A673 (cell line): ENCODE data around the gene CYP2A6. TPM values are rescaled to one million over a fixed set of nuclear protein-coding genes. Genes with fewer than 3 reads are reported as not detected.

ENCODE experiments used
- BruUV-seq: library from RNA; stranded (reverse); fragments of 400-500 nt; replicated peaks from 2 replicates; lab custom pipeline; 2021; lab: Mats Ljungman, UMichigan
- CTCF ChIA-PET: fragments of 300-600 bp; sonication (Branson Sonifier 250); formaldehyde crosslinking; loops from one replicate; lab custom pipeline; 2022; ENCODE audit warnings: antibody characterized with exemption; lab: Charles Lee
- POLR2A ChIA-PET: fragments of 300-600 bp; sonication (Branson Sonifier 250); formaldehyde crosslinking; loops from one replicate; lab custom pipeline; 2022; ENCODE audit warnings: antibody characterized with exemption; ENCODE audit not compliant: low non-redundant PET; lab: Charles Lee
- DNase-seq: peaks from one replicate; pipeline ENCODE4 v3.0.0-alpha.2; 2015; ENCODE audit warnings: low spot score
- H3K27ac ChIP-seq: fragments of 200-600 bp; sonication (generic); 2 replicates; pipeline ENCODE4 v1.5.1; 2016; ENCODE audit warnings: mixed run types, low read depth, mild to moderate bottlenecking, mixed read lengths, antibody characterized with exemption, low read length; ENCODE audit not compliant: poor library complexity, severe bottlenecking
- H3K27me3 ChIP-seq: fragments of 200-600 bp; sonication (generic); replicated peaks from 2 replicates; pipeline ENCODE4 v1.6.1; 2017; ENCODE audit warnings: mixed run types, low read depth, mild to moderate bottlenecking, mixed read lengths, antibody characterized with exemption, low read length; ENCODE audit not compliant: insufficient read depth, poor library complexity
- H3K36me3 ChIP-seq: fragments of 200-600 bp; sonication (generic); 2 replicates; pipeline ENCODE4 v1.6.1; 2016; ENCODE audit warnings: mixed run types, mild to moderate bottlenecking, mixed read lengths, antibody characterized with exemption, low read length; ENCODE audit not compliant: insufficient read depth, poor library complexity, severe bottlenecking
- H3K4me1 ChIP-seq: fragments of 200-600 bp; sonication (generic); 2 replicates; pipeline ENCODE4 v1.6.1; 2017; ENCODE audit warnings: mixed run types, mild to moderate bottlenecking, mixed read lengths, antibody characterized with exemption, low read length; ENCODE audit not compliant: insufficient read depth, poor library complexity, severe bottlenecking
- H3K4me3 ChIP-seq: fragments of 200-600 bp; sonication (generic); 2 replicates; pipeline ENCODE4 v1.5.1; 2016; ENCODE audit warnings: low read depth, mixed run types, mild to moderate bottlenecking, mixed read lengths, low read length; ENCODE audit not compliant: poor library complexity, severe bottlenecking
- H3K9me3 ChIP-seq: fragments of 200-600 bp; sonication (generic); 2 replicates; pipeline ENCODE4 v1.6.1; 2016; ENCODE audit warnings: mixed run types, low read depth, mild to moderate bottlenecking, mixed read lengths, antibody characterized with exemption, low read length; ENCODE audit not compliant: poor library complexity, severe bottlenecking
- EZH2 ChIP-seq: fragments of 200-600 bp; sonication (generic); IDR thresholded peaks from 2 replicates; pipeline ENCODE4 v1.6.1; 2017; ENCODE audit warnings: borderline replicate concordance, low read depth, mild to moderate bottlenecking, mixed read lengths, antibody characterized with exemption, low read length; ENCODE audit not compliant: poor library complexity, severe bottlenecking
- intact Hi-C: fragments of 100-400 bp; cut with micrococcal nuclease; formaldehyde crosslinking; loops from one replicate; pipeline ENCODE4 v1.10.0; 2022; ENCODE audit not compliant: unreplicated experiment
- total RNA-seq: library from RNA; stranded (reverse); gene quantifications from 2 replicates; pipeline ENCODE4 v1.2.3, GENCODE V29; 2021
- TF ChIP-seq, protein P1 (sequence below): fragments of 300-800, 200-600 bp; sonication (generic); conservative IDR thresholded peaks from 2 replicates; pipeline ENCODE4 v1.5.1; 2017; ENCODE audit warnings: low read depth, mild to moderate bottlenecking, antibody characterized with exemption, low read length, moderate library complexity, mixed read lengths

CYP2A6 gene
- total RNA-seq, 1 experiment from 2014 or later, result not detected

DNA sequence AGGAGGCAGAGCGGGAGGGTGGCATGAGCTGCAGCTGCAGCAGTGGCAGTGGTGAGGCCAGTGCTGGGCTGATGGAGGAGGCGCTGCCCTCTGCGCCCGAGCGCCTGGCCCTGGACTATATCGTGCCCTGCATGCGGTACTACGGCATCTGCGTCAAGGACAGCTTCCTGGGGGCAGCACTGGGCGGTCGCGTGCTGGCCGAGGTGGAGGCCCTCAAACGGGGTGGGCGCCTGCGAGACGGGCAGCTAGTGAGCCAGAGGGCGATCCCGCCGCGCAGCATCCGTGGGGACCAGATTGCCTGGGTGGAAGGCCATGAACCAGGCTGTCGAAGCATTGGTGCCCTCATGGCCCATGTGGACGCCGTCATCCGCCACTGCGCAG is 49.3 kb downstream of the CYP2A6 start:
- peak overlapping the region; percentile 97 for H3K4me3 ChIP-seq
- intact Hi-C loops, result loop anchor here (10.0 kb wide), 1 partner anchor 86 kb away; the partner anchor contains the start of genes COQ8B and ITPKC
- peaks cover 28% of the 10 kb centered on the region for H3K36me3 ChIP-seq
- H3K9me3 ChIP-seq, result no peaks in the 10 kb centered on the region
- TF ChIP-seq, protein P1, sequence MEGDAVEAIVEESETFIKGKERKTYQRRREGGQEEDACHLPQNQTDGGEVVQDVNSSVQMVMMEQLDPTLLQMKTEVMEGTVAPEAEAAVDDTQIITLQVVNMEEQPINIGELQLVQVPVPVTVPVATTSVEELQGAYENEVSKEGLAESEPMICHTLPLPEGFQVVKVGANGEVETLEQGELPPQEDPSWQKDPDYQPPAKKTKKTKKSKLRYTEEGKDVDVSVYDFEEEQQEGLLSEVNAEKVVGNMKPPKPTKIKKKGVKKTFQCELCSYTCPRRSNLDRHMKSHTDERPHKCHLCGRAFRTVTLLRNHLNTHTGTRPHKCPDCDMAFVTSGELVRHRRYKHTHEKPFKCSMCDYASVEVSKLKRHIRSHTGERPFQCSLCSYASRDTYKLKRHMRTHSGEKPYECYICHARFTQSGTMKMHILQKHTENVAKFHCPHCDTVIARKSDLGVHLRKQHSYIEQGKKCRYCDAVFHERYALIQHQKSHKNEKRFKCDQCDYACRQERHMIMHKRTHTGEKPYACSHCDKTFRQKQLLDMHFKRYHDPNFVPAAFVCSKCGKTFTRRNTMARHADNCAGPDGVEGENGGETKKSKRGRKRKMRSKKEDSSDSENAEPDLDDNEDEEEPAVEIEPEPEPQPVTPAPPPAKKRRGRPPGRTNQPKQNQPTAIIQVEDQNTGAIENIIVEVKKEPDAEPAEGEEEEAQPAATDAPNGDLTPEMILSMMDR, result no peak
- no peak for TF ChIP-seq EZH2
- CTCF ChIA-PET, result interaction anchor here (0.6 kb wide), 2 partner anchors 138 to 277 kb away, joined by 5 to 11 read pairs; no protein-coding TSS in a partner anchor
- H3K4me1 ChIP-seq, result peaks cover 56% of the 10 kb centered on the region
- no TSS peak for BruUV-seq
- H3K27me3 ChIP-seq, result no peaks in the 10 kb centered on the region
- DNase-seq, result no peak
- H3K27ac ChIP-seq, result peak overlapping the region; percentile 29
- POLR2A ChIA-PET, result no interaction called here

DNA sequence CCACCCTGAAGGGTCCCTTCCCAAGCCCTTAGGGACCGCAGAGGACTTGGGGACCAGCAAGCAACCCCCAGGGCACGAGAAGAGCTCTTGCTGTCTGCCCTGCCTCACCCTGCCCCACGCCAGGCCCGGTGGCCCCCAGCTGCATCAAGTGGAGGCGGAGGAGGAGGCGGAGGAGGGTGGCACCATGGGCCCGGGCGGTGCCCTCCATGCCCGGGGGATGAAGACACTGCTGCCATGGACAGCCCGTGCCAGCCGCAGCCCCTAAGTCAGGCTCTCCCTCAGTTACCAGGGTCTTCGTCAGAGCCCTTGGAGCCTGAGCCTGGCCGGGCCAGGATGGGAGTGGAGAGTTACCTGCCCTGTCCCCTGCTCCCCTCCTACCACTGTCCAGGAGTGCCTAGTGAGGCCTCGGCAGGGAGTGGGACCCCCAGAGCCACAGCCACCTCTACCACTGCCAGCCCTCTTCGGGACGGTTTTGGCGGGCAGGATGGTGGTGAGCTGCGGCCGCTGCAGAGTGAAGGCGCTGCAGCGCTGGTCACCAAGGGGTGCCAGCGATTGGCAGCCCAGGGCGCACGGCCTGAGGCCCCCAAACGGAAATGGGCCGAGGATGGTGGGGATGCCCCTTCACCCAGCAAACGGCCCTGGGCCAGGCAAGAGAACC is 49.8 kb downstream of the CYP2A6 start:
- ChIA-PET POLR2A (no interaction called here), CTCF (interaction anchor here (0.6 kb wide), 1 partner anchor 138 kb away, joined by 5 read pairs; no protein-coding TSS in a partner anchor)
- no TSS peak for BruUV-seq
- H3K4me1 ChIP-seq, result peaks cover 52% of the 10 kb centered on the region
- intact Hi-C loops, result loop anchor here (10.0 kb wide), 1 partner anchor 86 kb away; the partner anchor contains the start of genes COQ8B and ITPKC
- no peaks in the 10 kb centered on the region for H3K27me3 ChIP-seq
- peaks cover 25% of the 10 kb centered on the region for H3K36me3 ChIP-seq
- TF ChIP-seq EZH2, result no peak
- TF ChIP-seq, protein P1, result no peak
- DNase-seq, result no peak
- no peaks in the 10 kb centered on the region for H3K9me3 ChIP-seq
- H3K4me3 ChIP-seq, result peak overlapping the region; percentile 97
- peak overlapping the region; percentile 88 for H3K27ac ChIP-seq

DNA sequence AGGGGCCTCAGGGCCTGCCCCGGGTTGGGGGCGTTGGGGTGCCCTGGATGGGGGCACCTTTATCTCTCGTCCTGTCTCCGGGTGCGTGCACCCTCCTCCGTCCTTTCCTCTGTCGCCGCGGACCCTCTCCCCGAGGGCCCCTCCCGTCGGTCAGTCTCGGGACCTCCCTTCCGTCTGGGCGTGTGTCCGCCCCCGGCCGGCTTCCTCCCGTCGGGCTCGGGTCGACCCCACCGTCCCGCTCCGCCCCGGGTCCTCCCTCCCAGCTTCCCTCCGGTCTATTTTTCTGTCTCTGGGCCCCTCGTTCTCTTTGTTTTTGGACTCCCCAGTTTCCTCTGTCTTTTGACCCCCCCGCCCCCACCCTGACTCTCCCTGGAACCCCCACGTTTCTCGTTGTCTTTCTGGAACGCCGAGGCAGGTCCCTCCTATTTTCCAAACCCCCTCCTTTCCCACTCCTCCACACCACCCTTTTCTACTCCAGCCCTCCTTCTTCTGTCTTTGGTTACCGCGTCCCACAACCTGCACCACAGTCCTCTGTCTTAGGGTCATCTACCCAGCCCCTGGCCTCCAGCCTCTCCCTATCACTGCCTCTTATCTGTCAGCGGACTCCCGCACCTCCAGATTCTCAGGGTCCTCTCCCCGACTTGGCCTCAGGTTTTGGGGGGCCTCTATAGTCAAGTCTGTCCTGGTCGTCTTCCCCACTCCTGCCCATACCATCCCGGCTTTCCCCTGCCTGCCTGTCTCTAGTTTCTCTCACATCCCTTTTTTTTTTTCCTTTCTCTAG is 50.5 kb downstream of the CYP2A6 start:
- ChIA-PET CTCF (interaction anchor here (0.6 kb wide), 1 partner anchor 226 kb away, joined by 5 read pairs; no protein-coding TSS in a partner anchor), POLR2A (no interaction called here)
- Histone ChIP-seq H3K27ac (peak overlapping the region; percentile 88), H3K4me3 (peak overlapping the region; percentile 97), H3K9me3 (no peaks in the 10 kb centered on the region), H3K4me1 (peaks cover 47% of the 10 kb centered on the region), H3K27me3 (no peaks in the 10 kb centered on the region), H3K36me3 (peaks cover 25% of the 10 kb centered on the region)
- TF ChIP-seq EZH2, result no peak
- TF ChIP-seq, protein P1, result no peak
- intact Hi-C loops, result loop anchor here (2.0 to 10.0 kb wide), 2 partner anchors 49 to 85 kb away; partner anchors contain the start of genes ACTMAP, COQ8B, ITPKC and SNRPA
- no peak for DNase-seq
- no TSS peak for BruUV-seq
